Frontal cortex (tissue), 4 donors: Measurements from ENCODE around the gene GPRC5B. TPM values are rescaled to one million over a fixed set of nuclear protein-coding genes. Genes with fewer than 3 reads are reported as not detected.
A peak's percentile ranks its signal among the peaks of the same experiment; 100 is the strongest.

Source experiments
- DNase-seq, 2 donors: peaks; one replicate each; pipeline ENCODE4 v3.0.0; 2012; ENCODE audit warnings: low spot score in 2 of 2
- FAIRE-seq: peaks from 2 replicates; lab custom pipeline; 2012; peaks lifted over from hg19 to GRCh38; lab: Jason Lieb, UNC
- total RNA-seq: library from RNA; depleted of rRNA; stranded (reverse); fragments of >200 nt; gene quantifications from one replicate; pipeline ENCODE4 v1.2.3, GENCODE V29; 2014
- donor health status: control.
- donor health status: control.
- donor health status: control.

Gene GPRC5B, protein sequence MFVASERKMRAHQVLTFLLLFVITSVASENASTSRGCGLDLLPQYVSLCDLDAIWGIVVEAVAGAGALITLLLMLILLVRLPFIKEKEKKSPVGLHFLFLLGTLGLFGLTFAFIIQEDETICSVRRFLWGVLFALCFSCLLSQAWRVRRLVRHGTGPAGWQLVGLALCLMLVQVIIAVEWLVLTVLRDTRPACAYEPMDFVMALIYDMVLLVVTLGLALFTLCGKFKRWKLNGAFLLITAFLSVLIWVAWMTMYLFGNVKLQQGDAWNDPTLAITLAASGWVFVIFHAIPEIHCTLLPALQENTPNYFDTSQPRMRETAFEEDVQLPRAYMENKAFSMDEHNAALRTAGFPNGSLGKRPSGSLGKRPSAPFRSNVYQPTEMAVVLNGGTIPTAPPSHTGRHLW
- total RNA-seq: 35.1 TPM

DNA sequence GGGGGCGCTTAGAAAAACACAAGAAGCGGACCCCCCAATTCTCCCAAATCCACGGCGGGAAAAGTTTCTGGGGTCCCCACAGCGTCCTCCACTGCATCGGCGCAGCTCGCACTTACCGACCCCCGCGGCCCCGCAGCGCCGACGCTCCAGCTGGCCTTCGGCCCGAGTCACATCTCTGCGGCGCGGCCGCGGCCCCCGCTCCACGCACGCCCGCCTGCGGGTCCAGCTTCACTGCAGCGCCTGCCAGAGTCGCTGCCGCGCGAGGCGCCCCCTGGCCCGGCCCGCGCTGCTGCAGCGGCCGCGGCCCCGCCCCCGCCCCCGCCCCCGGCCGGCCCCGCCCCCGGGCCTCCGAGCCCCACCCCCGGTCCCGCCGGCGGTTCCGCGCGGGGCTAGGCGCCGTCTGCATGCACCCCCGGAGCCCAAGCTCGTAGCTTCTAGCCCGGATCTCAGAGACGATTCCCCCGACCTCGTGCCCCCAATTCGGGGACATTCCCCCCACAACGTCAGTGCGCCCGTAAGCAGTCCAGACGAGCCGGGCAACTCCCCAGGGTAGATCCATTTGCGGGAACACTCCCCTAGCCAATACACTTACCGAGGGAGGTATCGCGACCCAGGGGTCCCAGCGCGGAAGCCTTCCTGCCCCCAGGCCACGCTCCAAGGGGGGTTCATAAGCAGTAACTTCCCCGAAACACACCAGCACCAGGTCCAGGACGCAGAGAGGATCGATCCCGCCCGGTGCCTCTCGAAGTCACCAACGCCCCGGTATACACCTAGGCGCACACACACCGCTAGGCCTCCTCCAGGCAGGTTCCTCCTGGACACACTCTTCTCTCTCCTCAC lies at the start of gene GPRC5B:
Gene GPRC5B, minus strand, starts transcription at position 238 of the 840 bp plus-strand sequence. CDS start 12,003 bp downstream, outside the sequence.
- DNase-seq: peak; percentile 80 to 84
- no peak for FAIRE-seq

- FAIRE-seq (no peak), DNase-seq (no peak)
Measured at GRCh38 chr16:19933740-19934139, 49.1 kb upstream of the GPRC5B start.

DNA sequence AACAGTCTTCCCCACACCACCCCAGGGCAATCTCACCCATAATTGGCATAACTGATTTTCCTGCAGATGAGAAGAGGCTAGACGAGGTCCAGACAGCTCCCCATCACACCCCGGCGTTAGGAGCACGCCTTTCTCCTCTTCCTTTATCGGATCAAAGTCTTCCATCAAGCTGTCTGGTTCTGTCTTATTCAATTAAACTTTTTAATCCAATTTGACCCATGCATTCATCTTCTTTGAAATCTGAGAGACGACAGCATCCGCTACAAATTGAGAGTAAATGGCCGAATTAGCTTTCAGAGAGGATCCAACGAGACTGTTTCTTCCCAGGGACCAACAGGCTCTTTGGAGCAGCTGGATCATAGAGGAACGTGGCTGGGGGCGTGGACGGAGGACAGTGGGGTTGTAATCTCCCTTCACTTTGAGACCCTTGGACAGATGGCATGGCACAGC lies 44.4 kb upstream of the GPRC5B start:
- no peak for FAIRE-seq

DNA sequence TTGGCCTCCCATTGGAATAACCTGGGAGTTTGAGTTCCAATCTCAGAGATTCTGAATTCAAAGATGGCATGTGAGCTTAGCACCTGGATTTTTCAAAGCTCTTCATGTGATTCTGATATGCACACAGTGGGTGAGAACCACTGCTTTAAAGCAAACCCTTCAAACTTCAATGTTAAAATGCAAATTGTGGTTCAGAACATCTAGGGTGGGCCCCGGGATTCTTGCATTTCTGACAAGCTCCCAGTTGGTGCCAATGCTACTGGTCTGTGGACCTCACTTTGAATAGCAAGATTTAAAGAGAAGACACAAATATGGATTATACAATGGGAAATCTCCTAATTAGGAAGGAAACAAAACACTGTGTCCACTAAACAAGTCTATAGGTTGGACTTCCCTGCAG lies 43.8 kb upstream of the GPRC5B start:
- FAIRE-seq: no peak
- no peak for DNase-seq

More for the DNA sequence above, 44.4 kb upstream of the GPRC5B start:
- DNase-seq: no peak

DNA sequence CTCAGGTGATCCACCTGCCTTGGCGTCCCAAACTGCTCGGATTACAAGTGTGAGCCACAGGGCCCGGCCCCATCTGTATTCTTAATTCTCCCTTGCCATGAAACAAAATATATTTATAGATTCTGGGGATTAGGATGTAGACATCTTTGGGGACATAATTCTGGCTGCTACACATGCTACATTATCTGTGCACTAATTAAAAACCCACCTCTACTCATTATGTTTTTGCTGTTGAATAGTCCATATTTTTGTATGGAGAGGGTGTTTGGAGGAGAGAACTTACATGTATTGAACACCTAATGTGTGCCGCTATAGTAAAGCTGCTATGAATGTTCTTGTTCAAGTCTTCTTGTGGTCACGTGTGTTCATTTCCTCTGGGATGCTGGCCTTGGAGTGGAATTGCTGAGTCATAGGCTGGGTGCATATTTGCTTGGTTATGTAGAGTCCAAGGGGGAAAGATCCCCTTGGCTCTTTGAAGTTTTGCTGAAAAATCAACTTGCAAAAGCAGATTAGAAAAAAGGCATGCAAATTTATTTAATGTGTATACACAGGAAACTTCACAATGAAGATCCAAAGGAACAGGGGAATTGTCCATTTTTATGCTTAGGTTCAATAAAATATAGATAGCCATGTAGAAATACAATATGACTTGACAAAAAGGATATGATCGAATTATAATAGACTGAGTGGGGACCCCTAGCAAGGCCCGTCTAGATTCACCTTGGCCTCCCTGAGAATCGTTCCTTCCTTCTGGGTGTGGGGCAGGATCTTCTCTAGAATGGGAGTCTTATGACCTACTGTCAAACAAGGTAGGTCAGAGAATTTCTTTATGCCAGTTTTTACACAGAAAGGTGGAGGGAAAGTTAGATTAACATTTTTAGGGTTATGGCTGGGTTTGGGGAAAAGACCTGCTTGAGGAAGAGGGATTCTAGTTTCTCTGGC lies 42.1 kb upstream of the GPRC5B start:
- FAIRE-seq (no peak), DNase-seq (no peak)

- FAIRE-seq (no peak), DNase-seq (no peak)
Measured at GRCh38 chr16:19923396-19923795, 38.7 kb upstream of the GPRC5B start.

DNA sequence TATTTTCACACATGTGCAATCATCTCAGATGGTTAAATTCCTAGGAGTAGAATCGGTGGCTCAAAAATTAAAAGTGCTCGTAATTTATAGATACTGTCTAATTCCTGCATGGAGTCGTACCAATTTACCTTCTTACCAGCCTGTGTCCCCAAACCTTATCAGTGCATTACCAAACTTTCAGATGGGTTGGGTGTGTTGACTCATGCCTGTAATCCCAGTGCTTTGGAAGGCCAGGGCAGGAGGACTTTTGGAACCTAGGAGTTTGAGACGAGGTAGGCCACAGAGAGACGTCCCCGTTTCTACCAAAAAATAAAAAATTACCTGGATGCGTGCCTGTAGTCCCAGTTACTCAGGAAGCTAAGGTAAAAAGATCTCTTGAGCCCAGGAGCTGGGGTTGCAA lies 34.5 kb upstream of the GPRC5B start:
- DNase-seq (no peak), FAIRE-seq (no peak)

DNA sequence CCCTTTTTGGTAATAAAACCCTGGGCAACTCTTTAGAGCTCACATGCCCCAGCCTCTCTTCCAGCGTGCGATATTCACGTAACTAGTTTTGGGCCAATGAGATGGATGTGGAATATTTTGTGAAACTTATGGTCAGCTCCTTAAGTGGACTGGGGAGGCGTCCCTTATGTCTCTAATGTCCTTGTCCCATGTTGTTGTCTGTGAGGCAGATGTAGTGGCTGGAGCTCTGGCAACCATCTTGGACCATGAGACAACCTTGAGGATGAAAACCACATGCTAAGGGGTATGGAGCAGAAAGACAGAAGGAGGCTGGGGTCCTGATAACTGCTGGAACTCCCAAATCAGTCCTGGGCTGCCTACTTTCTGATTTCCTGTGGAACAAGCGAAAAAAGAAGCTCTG lies 31.4 kb upstream of the GPRC5B start:
- FAIRE-seq: no peak
- no peak for DNase-seq

GRCh38 chr16:19914877-19915276 lies 30.2 kb upstream of the GPRC5B start:
- DNase-seq (no peak), FAIRE-seq (no peak)

- FAIRE-seq: no peak
Measured at GRCh38 chr16:19913340-19913645, 28.6 kb upstream of the GPRC5B start.

GRCh38 chr16:19912455-19913339 lies 28.0 kb upstream of the GPRC5B start:
- FAIRE-seq: no peak

More at GRCh38 chr16:19913340-19913645, 28.6 kb upstream of the GPRC5B start:
- no peak for DNase-seq

DNA sequence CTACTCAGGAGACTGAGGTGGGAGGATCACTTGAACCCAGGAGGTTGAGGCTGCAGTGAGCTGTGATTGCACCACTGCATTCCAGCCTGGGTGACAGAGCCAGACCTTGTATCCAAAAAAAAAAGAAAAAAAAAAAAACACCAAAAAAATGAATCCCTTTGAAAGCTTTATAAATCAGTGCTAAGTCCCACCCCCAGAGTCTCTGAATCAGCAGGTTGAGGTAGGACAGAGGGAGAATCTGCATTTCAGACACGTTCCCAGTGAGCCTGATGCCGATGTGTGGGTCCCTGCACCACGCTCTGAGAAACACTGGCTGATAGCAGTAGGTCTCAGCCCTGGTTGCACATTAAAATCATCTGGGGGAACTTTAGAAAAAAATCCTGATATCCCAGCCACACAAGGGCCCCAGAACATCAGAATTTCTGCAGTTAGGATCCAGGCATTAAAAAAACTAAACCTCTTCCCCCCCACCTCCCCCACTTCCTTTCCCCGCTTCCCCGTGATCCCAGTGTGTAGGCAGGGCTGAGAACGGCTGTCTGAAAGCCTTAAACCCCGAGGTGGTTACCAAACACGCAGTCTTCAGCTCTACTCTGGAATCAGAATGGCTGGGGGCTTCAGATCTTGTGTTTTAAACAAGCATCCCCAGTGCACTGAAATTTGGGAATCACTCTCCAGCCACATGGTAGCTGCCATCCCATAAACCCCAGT lies 27.3 kb upstream of the GPRC5B start:
- FAIRE-seq: no peak
- no peak for DNase-seq

More at GRCh38 chr16:19912455-19913339, 28.0 kb upstream of the GPRC5B start:
- no peak for DNase-seq

- no peak for DNase-seq
- no peak for FAIRE-seq
Measured at GRCh38 chr16:19911204-19911603, 26.6 kb upstream of the GPRC5B start.

DNA sequence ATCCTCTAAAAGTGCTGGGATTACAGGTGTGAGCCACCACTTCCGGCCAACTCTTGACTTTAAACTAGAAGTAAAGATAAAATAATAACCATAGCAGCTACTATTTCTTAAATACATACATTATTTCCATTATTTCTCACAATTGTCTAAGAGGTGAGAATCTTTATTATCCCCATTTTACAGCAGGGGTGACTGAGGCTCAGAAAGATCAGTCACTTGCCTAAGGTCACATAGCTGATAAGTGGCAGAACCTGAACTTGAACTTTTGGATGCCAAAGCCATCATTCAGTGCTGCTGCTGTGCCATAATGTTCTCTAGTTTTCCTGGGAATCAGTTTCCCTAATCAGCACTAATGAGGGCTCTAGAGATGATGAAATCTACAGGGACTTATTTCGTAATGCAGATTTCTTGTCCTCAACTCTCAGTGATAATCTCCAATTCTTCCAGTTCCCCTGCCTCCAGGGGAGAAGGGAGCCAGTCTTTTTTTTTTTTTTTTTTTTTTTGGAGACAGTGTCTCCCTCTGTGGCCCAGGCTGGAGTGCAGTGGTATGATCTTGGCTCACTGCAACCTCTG lies 25.2 kb upstream of the GPRC5B start:
- no peak for FAIRE-seq
- no peak for DNase-seq

GRCh38 chr16:19908921-19909320 lies 24.3 kb upstream of the GPRC5B start:
- FAIRE-seq (no peak), DNase-seq (no peak)

DNA sequence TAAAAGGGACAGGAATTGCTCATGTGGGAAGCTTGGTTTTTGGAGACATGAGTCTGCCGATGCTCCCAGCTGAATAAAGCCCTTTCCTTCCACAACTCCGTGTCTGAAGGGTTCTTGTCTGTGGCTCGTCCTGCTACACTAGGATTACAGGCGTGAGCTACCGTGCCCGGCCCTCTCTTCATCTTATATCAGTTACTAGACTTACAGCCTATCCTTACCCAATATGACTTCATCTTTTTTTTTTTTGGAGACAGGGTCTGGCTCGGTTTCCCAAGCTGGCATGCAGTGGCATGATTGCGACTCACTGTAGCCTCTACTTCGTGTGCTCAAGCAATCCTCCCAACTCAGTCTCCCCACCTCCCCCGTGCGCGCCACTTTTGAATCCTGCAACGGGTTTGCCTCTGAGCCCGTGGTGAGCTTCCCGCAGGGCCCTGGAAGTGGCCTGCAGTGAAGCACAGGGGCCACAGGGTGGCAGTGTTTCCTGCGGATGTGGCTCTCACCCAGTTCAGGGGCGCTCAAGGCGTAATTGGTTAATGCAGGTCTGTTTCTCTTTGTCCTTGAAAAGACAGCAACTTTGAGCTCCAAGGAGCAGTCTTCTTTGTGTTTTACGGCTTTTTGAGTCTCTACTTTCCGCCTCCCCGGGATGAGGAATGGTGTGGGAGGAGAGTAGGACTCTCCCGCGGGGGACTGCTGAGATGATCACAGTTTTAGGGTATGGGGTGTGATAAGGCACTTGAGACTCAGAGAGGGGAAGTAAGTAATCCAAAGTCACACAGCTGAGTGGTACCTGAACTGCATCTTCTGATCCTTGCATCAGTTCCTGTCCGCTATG lies 22.7 kb upstream of the GPRC5B start:
- DNase-seq (peak in 1 of 2 donors; percentile 65), FAIRE-seq (no peak)

GRCh38 chr16:19901164-19901563 lies 16.5 kb upstream of the GPRC5B start:
- no peak for FAIRE-seq
- no peak for DNase-seq
